Measurements from ENCODE around the gene RDH11.

DNA sequence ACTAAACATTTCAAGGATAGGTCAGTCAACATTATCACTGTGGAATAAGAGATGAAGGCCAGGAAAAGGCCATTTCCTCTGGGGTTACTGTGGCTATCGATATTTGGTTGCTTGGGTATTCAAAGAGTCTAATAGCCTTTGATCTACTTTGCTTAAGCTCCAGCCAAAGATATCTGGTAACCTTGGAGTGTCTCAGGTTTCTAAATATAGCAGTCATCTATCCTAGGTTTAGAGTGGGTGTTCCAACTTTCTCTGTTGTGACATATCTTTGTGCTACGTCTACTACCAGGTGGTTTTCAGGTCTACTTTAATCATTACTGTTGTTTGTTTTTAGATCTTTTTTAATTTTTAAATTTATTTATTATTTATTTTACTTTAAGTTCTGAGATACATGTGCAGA, 48.5 kb upstream of the RDH11 start:
- TF ChIP-seq, protein P1, sequence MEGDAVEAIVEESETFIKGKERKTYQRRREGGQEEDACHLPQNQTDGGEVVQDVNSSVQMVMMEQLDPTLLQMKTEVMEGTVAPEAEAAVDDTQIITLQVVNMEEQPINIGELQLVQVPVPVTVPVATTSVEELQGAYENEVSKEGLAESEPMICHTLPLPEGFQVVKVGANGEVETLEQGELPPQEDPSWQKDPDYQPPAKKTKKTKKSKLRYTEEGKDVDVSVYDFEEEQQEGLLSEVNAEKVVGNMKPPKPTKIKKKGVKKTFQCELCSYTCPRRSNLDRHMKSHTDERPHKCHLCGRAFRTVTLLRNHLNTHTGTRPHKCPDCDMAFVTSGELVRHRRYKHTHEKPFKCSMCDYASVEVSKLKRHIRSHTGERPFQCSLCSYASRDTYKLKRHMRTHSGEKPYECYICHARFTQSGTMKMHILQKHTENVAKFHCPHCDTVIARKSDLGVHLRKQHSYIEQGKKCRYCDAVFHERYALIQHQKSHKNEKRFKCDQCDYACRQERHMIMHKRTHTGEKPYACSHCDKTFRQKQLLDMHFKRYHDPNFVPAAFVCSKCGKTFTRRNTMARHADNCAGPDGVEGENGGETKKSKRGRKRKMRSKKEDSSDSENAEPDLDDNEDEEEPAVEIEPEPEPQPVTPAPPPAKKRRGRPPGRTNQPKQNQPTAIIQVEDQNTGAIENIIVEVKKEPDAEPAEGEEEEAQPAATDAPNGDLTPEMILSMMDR (IDR thresholded peaks at IDR 0.05) = no peak
- no peak for TF ChIP-seq POLR2A (IDR thresholded peaks at IDR 0.05)

All from thyroid gland (tissue), 4 donors.